ENCODE results near the gene SPANXA1.
"Not testable (repeated sequence)": the region's sequence is repeated elsewhere in the genome, so short reads cannot be mapped to it uniquely, and the experiment has no call there.

SPANXA1 gene, protein sequence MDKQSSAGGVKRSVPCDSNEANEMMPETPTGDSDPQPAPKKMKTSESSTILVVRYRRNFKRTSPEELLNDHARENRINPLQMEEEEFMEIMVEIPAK
- total RNA-seq = 0 reads per million in 2 donors

DNA sequence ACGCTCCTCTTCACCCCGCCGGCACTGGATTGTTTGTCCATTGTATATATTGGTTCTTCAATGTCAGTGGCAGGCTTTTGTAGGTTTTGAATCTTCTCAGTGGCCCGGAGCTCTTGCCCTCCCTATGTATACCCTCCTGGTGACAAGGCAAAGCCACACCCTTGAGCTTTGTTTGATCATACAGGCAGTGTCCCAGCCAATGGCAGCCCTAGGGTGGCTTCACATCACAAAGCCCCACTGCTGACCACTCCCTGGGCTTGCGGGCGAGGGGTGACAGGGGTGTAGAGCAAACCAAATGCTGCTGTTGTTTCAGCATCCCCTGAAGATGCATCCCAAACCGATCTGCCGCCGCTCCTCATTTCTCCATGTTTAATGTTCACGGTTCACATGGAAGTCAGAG, at the start of gene SPANXA1:
TSS of gene SPANXA1 (minus strand) at position 101 of the 400 bp plus-strand sequence. CDS start at position 41, 60 bp downstream.
- DNase-seq = not testable (repeated sequence)

DNA sequence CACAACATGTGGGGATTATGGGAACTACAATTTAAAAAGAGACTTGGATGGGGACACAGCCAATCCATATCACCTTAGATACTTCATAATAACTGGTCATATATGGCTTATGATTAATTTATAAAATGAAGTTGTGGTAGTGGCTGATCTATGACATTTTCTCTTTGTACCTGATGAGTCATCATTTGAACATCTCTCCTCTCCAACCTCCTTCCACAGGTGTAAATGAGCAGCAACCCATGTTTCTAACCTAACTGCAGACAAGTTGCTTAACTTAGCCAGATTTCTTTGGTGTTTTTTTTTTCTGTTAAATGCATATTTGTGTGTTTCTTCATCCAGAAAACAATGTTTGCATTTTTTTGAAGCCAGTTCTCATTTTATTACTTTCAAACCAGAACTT, 47.6 kb upstream of the SPANXA1 start:
- DNase-seq = no peak

DNA sequence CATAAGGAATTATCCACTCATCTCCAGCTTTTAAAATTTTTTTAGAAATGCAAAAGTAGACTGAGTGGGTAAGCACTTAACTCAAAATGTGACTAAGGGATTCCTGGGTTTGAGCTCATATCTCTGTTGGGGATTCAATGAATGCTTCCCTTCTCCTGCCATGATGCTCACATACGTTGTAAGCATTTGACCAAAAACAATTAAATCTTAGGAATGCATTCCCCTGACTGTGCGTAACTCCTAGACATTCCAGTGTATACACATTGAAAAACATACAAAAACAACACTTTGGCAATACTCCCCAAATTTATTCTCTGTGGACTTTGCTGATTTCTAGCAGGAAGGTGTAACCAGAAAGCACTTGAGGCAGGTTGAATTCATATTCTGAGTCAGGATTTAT, 34.8 kb upstream of the SPANXA1 start:
- DNase-seq = no peak

DNA sequence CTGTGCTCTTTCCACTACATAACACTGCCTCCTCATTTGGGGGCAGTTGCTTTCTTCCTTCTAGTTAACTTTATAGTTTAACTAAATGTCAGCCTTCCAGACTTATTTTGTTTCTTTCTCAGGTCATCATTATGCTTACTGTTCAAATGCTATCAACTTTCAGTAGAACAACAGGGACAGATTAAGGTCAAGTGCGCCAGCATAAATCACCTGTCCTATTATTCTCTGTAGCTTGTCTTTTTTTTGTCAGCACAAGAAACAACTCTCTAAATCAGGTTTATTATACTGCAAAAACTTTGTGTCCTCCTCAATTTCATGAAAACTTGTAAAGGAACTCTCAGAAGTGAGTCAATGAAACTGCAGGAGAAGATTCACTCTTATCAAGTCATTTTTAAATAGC, 24.6 kb upstream of the SPANXA1 start:
- DNase-seq = no peak

DNA sequence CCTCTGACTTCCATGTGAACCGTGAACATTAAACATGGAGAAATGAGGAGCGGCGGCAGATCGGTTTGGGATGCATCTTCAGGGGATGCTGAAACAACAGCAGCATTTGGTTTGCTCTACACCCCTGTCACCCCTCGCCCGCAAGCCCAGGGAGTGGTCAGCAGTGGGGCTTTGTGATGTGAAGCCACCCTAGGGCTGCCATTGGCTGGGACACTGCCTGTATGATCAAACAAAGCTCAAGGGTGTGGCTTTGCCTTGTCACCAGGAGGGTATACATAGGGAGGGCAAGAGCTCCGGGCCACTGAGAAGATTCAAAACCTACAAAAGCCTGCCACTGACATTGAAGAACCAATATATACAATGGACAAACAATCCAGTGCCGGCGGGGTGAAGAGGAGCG, 4.9 kb upstream of the SPANXA1 start, which contains the start of gene SPANXA2:
TSS of gene SPANXA2 (plus strand) at position 301 of the 400 bp plus-strand sequence. CDS start at position 361, 60 bp downstream.
- DNase-seq = not testable (repeated sequence)

DNA sequence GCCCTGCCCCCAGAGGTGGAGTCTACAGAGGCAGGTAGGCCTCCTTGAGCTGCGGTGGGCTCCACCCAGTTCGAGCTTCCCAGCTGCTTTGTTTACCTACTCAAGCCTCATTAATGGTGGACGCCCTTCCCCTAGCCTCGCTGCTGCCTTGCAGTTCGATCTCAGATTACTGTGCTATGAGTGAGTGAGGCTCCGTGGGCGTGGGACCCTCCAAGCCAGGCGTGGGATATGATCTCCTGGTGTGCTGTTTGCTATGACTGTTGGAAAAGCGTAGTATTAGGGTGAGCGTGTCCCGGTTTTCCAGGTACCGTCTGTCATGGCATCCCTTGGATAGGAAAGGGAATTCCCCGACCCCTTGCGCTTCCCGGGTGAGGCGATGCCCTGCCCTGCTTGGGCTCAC, 42.0 kb downstream of the SPANXA1 start:
- not testable (repeated sequence) for DNase-seq
